Measurements from ENCODE around the gene NRXN2.

GRCh38 chr11:64626637-64627036 is 96.4 kb downstream of the NRXN2 start:
- TF ChIP-seq, protein P1, sequence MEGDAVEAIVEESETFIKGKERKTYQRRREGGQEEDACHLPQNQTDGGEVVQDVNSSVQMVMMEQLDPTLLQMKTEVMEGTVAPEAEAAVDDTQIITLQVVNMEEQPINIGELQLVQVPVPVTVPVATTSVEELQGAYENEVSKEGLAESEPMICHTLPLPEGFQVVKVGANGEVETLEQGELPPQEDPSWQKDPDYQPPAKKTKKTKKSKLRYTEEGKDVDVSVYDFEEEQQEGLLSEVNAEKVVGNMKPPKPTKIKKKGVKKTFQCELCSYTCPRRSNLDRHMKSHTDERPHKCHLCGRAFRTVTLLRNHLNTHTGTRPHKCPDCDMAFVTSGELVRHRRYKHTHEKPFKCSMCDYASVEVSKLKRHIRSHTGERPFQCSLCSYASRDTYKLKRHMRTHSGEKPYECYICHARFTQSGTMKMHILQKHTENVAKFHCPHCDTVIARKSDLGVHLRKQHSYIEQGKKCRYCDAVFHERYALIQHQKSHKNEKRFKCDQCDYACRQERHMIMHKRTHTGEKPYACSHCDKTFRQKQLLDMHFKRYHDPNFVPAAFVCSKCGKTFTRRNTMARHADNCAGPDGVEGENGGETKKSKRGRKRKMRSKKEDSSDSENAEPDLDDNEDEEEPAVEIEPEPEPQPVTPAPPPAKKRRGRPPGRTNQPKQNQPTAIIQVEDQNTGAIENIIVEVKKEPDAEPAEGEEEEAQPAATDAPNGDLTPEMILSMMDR (IDR thresholded peaks at IDR 0.05; ENCODE audit: low read depth, low read length, missing input control) = no peak
- no peak for TF ChIP-seq YY1 (IDR thresholded peaks at IDR 0.05)
- no peak for TF ChIP-seq JUND (IDR thresholded peaks at IDR 0.05)
- no peak for TF ChIP-seq ATF3 (IDR thresholded peaks at IDR 0.05)
- no peak for TF ChIP-seq EGR1 (IDR thresholded peaks at IDR 0.05; ENCODE audit: low read depth in 2 of 2)
- TF ChIP-seq MAX (IDR thresholded peaks at IDR 0.05) = no peak
- no peak for TF ChIP-seq SP1 (IDR thresholded peaks at IDR 0.05)
- no peak for TF ChIP-seq RAD21 (IDR thresholded peaks at IDR 0.05)

Measured in liver (tissue), 3 donors.